ENCODE results near the gene TSSC4. TPM values are rescaled to one million over a fixed set of nuclear protein-coding genes. Genes with fewer than 3 reads are reported as not detected.

The TSSC4 gene
- total RNA-seq, 1 experiment from 2014 or later, result 35.6 TPM

- Histone ChIP-seq H4K20me1 (ENCODE audit: insufficient read depth) (no peaks in the 10 kb centered on the region), H3K27me3 (ENCODE audit: insufficient read depth, low read depth) (no peaks in the 10 kb centered on the region), H3F3A (ENCODE audit: insufficient read depth, low read depth) (peaks cover 10% of the 10 kb centered on the region; the same call in 1 of the 2 replicates), H3K4me3 (no peak overlapping the region), H3K4me2 (no peak overlapping the region), H3K79me2 (ENCODE audit: low read depth) (peaks cover 14% of the 10 kb centered on the region), H3K9me3 (ENCODE audit: insufficient read depth, low read depth) (no peaks in the 10 kb centered on the region), H3K27ac (no peak overlapping the region), H3K36me3 (ENCODE audit: low read depth) (no peaks in the 10 kb centered on the region), H3K9me2 (ENCODE audit: insufficient read depth) (no peaks in the 10 kb centered on the region), H2AFZ (no peak overlapping the region), H3K4me1 (replicated peaks; ENCODE audit: insufficient read depth) (no peaks in the 10 kb centered on the region)
- no TSS peak for BruUV-seq (replicated peaks)
- intact Hi-C loops (cut with micrococcal nuclease; ENCODE audit: unreplicated experiment), result no loop called here
- CTCF ChIA-PET, result no interaction called here
- no peak for TF ChIP-seq CTCF (conservative IDR thresholded peaks at IDR 0.05)
- TF ChIP-seq EZH2 (IDR thresholded peaks at IDR 0.05; ENCODE audit: low read depth), result no peak
- POLR2A ChIA-PET (ENCODE audit: unreplicated experiment), result no interaction called here
- DNase-seq, result no peak
These were observed 3.5 kb upstream of the TSSC4 start for GRCh38 chr11:2397005-2397404.

DNA sequence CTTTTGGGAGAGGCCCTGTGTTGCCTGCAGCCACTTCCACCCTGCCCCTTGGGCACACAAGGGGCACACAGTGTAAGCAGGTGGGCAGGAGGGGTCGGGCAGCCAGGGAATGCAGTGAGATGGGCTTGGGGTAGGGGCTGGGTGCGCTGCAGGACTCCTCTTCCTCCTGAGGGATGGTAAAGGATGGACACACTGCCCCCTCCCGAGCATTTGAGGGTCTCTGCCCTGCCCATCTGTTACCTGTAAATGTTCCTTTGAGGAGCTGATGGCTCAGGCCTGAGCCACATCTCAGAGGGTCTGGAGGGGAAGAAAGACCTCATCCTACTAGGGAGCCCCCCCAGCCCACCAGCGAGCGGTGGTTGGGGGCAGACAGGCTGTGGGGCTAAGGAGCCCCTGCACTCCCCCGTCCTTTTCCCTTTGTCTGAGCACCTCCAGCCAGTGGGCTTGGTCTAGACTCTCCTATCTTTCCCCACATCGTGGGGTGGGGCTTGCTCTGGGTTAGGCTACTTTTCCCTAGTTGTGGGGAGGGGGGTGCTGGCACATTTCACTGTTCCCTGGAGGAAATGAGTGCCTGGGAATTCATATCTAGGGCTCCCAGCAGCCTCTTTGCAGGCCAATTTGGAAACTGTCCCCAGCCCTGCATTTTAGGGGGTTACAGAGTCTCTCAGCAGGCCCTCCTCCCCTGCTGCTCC, 1.7 kb upstream of the TSSC4 start:
- no peaks in the 10 kb centered on the region for H4K20me1 ChIP-seq (ENCODE audit: insufficient read depth)
- no TSS peak for BruUV-seq (replicated peaks)
- H3K4me2 ChIP-seq, result peak overlapping the region; percentile 81
- intact Hi-C loops (cut with micrococcal nuclease; ENCODE audit: unreplicated experiment), result loop anchor here (1.0 kb wide), 1 partner anchor 94 kb away; no protein-coding TSS in a partner anchor
- H3K79me2 ChIP-seq (ENCODE audit: low read depth), result peaks cover 19% of the 10 kb centered on the region
- H2AFZ ChIP-seq, result no peak overlapping the region
- H3F3A ChIP-seq (ENCODE audit: insufficient read depth, low read depth), result peaks cover 10% of the 10 kb centered on the region; the same call in 1 of the 2 replicates
- H3K36me3 ChIP-seq (ENCODE audit: low read depth), result no peaks in the 10 kb centered on the region
- ChIA-PET POLR2A (ENCODE audit: unreplicated experiment) (no interaction called here), CTCF (no interaction called here)
- DNase-seq, result no peak
- no peaks in the 10 kb centered on the region for H3K9me3 ChIP-seq (ENCODE audit: insufficient read depth, low read depth)
- no peaks in the 10 kb centered on the region for H3K27me3 ChIP-seq (ENCODE audit: insufficient read depth, low read depth)
- H3K27ac ChIP-seq, result no peak overlapping the region
- no peaks in the 10 kb centered on the region for H3K4me1 ChIP-seq (replicated peaks; ENCODE audit: insufficient read depth)
- no peaks in the 10 kb centered on the region for H3K9me2 ChIP-seq (ENCODE audit: insufficient read depth)
- no peak for TF ChIP-seq CTCF (conservative IDR thresholded peaks at IDR 0.05)
- TF ChIP-seq EZH2 (IDR thresholded peaks at IDR 0.05; ENCODE audit: low read depth), result no peak
- peak overlapping the region; percentile 71 for H3K4me3 ChIP-seq

- Histone ChIP-seq H3K27me3 (ENCODE audit: insufficient read depth, low read depth) (no peaks in the 10 kb centered on the region), H3K27ac (peak overlapping the region; percentile 62), H3K36me3 (ENCODE audit: low read depth) (no peaks in the 10 kb centered on the region), H3K9me2 (ENCODE audit: insufficient read depth) (no peaks in the 10 kb centered on the region), H3F3A (ENCODE audit: insufficient read depth, low read depth) (peaks cover 10% of the 10 kb centered on the region; the same call in 1 of the 2 replicates), H3K9me3 (ENCODE audit: insufficient read depth, low read depth) (no peaks in the 10 kb centered on the region), H4K20me1 (ENCODE audit: insufficient read depth) (no peaks in the 10 kb centered on the region), H3K4me1 (replicated peaks; ENCODE audit: insufficient read depth) (no peaks in the 10 kb centered on the region), H3K4me2 (peak overlapping the region; percentile 81), H3K4me3 (peak overlapping the region; percentile 71), H2AFZ (peak overlapping the region; percentile 78), H3K79me2 (ENCODE audit: low read depth) (peaks cover 19% of the 10 kb centered on the region)
- TSS peak; percentile 80 for BruUV-seq (replicated peaks)
- POLR2A ChIA-PET (ENCODE audit: unreplicated experiment), result no interaction called here
- intact Hi-C loops (cut with micrococcal nuclease; ENCODE audit: unreplicated experiment), result loop anchor here (1.0 to 5.0 kb wide), 3 partner anchors 21 to 202 kb away; no protein-coding TSS in a partner anchor
- CTCF ChIA-PET, result no interaction called here
- TF ChIP-seq EZH2 (IDR thresholded peaks at IDR 0.05; ENCODE audit: low read depth) (no peak), CTCF (conservative IDR thresholded peaks at IDR 0.05) (no peak)
- peak in 1 of 2 experiments; percentile 22 for DNase-seq
These were observed 972 bp upstream of the TSSC4 start for GRCh38 chr11:2399488-2400068.

All from PC-9 (cell line).